Adrenal gland (tissue), 12 donors: ENCODE results near the gene CRHR1. TPM values are rescaled to one million over a fixed set of nuclear protein-coding genes. Genes with fewer than 3 reads are reported as not detected.

Source experiments
- DNase-seq, 7 donors: peaks; one replicate each; pipeline ENCODE4 v3.0.0-alpha.2; 2019 to 2020
- H3K27ac ChIP-seq, 5 donors: fragments of 200-600 bp; sonication (generic) in 4 of 5; 1 replicate in 3 of 5; 2 replicates in 2 of 5; pipeline versions ENCODE4 v1.5.1 to v1.8.0; 2016 to 2020; ENCODE audit warnings: mild to moderate bottlenecking in 1 of 5
- H3K27me3 ChIP-seq: fragments of 200-600 bp; 2 replicates; pipeline ENCODE4 v1.8.0; 2021
- H3K36me3 ChIP-seq, 2 donors: fragments of 200-600 bp; replicated peaks in 1 of 2; 1 replicate in 1 of 2; 2 replicates in 1 of 2; pipeline versions ENCODE4 v1.5.1 to v1.8.0; 2018 to 2022
- H3K4me1 ChIP-seq, 2 donors: fragments of 200-600 bp; replicated peaks in 1 of 2; 1 replicate in 1 of 2; 2 replicates in 1 of 2; pipeline versions ENCODE4 v1.5.1 to v1.8.0; 2018 to 2021
- H3K4me3 ChIP-seq, 4 donors: fragments of 200-600 bp; sonication (generic) in 3 of 4; one replicate each; pipeline ENCODE4 v1.5.1; 2016 to 2018
- H3K9me3 ChIP-seq, 3 donors: fragments of 200-600 bp; sonication (generic) in 1 of 3; replicated peaks in 1 of 3; 1 replicate in 2 of 3; 2 replicates in 1 of 3; pipeline versions ENCODE4 v1.5.1 to v1.8.0; 2016 to 2021
- CTCF ChIP-seq, 6 experiments: fragments of 450-650 bp in 4 of 6; fragments of 200-600 bp in 2 of 6; sonication (generic) in 1 of 6; IDR thresholded peaks; 1 replicate in 5 of 6; 2 replicates in 1 of 6; pipeline versions ENCODE4 v1.5.1 to v1.8.0; 2016 to 2021; ENCODE audit warnings: antibody characterized with exemption in 6 of 6, mild to moderate bottlenecking in 2 of 6, moderate library complexity in 1 of 6
- POLR2A ChIP-seq, 2 donors: fragments of 450-650 bp; IDR thresholded peaks; one replicate each; pipeline ENCODE4 v1.6.1; 2017; ENCODE audit warnings: antibody characterized with exemption in 2 of 2, mild to moderate bottlenecking in 2 of 2, moderate library complexity in 1 of 2
- WGBS, 4 donors: extraction: QIAGEN DNeasy Blood & Tissue Kit in 2 of 4; methylation state at CpG; one replicate each; pipeline versions ENCODE4 v1.1.5 to v1.1.7; 2013 to 2017; 5-methylcytosine and 5-hydroxymethylcytosine counted together
- intact Hi-C, 2 donors: fragments of 100-400 bp; cut with DNase I; formaldehyde crosslinking; loops; one replicate each; pipeline versions ENCODE4 v1.14.1 to v1.15.0; 2022 to 2023
- polyA plus RNA-seq, 3 donors: library from polyadenylated mRNA; stranded (reverse); fragments of 200-250 nt in 2 of 3; fragments of 350-450 nt in 1 of 3; fragmentation: Illumina TruSeq in 1 of 3; extraction: RNeasy Lipid Tissue Mini Kit (QIAGEN cat#74804) in 1 of 3; gene quantifications; one replicate each; pipeline ENCODE4 v1.2.3, GENCODE V29; 2013 to 2014
- total RNA-seq, 9 donors: library from RNA; depleted of rRNA in 4 of 9; stranded (reverse); fragments of >200 nt in 4 of 9; fragments of 120-200 nt in 1 of 9; fragmentation: NEBNext Ultra II Directional in 1 of 9; extraction: Animal tissue kit (Norgen Biotek cat#: 25700) in 1 of 9; gene quantifications; one replicate each; pipeline versions ENCODE4 v1.1.0 to v1.2.4, GENCODE V29; 2013 to 2023
- donor health status: healthy with polysubstance abuse.
- donor health status: Bipolar disorder and iron deficiency.
- donor health status: DM: yes; HTN: yes; CAD: no.
- donor health status: DM: no; HTN: no; CAD: no.
- donor health status: DM: no; HTN: no; CAD: no.
- donor health status: DM: yes; HTN: yes; CAD: no.

The CRHR1 gene
- total and polyA plus RNA-seq, 12 donors: 0.27 TPM; not detected in 11

DNA sequence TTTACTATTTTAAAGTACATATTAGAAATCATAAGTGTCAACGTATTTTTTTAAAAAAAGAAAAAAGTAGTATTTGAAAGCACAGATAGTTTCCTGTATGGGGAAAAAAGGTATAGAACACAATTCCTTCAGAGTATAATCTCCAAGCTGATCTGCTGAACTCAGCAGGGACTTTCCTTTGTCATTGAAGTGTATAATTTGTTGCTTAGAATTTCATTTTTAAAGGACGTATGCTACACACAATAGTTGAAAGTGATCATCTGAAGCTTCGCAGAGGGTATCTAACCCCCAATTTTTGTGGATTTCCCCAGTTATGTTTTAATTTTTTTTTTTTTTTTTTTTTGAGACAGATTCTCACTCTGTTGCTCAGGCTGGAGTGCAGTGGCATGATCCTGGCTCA, 90.0 kb downstream of the CRHR1 start:
- Histone ChIP-seq H3K36me3 (no peaks in the 10 kb centered on the region), H3K27me3 (no peaks in the 10 kb centered on the region), H3K9me3 (no peaks in the 10 kb centered on the region), H3K4me1 (no peaks in the 10 kb centered on the region), H3K27ac (no peak overlapping the region), H3K4me3 (no peak overlapping the region)
- no peak for DNase-seq
- intact Hi-C loops: no loop called here
- 49 to 61% (median 56%) methylated on average over 3 of the region's 3 CpGs for WGBS, 4 donors
- TF ChIP-seq CTCF (IDR thresholded peaks at IDR 0.05) (no peak), POLR2A (IDR thresholded peaks at IDR 0.05) (no peak)

- intact Hi-C loops: no loop called here
- no peak overlapping the region for H3K4me3 ChIP-seq
- WGBS, 4 donors: 66 to 77% (median 72%) methylated on average over 3 of the region's 3 CpGs
These were observed 92.4 kb downstream of the CRHR1 start for GRCh38 chr17:45876539-45876938.

GRCh38 chr17:45877467-45877866, 93.3 kb downstream of the CRHR1 start:
- H3K36me3 ChIP-seq: no peaks in the 10 kb centered on the region
- H3K4me3 ChIP-seq: no peak overlapping the region
- no peaks in the 10 kb centered on the region for H3K27me3 ChIP-seq
- 63 to 73% (median 69%) methylated on average over 1 of the region's 1 CpG for WGBS, 4 donors
- no peak for TF ChIP-seq CTCF (IDR thresholded peaks at IDR 0.05)
- TF ChIP-seq POLR2A (IDR thresholded peaks at IDR 0.05): no peak
- no peaks in the 10 kb centered on the region for H3K4me1 ChIP-seq
- no peak for DNase-seq
- intact Hi-C loops: no loop called here
- no peaks in the 10 kb centered on the region for H3K9me3 ChIP-seq
- no peak overlapping the region for H3K27ac ChIP-seq

More at GRCh38 chr17:45876539-45876938, 92.4 kb downstream of the CRHR1 start:
- Histone ChIP-seq H3K4me1 (no peaks in the 10 kb centered on the region), H3K27ac (no peak overlapping the region), H3K36me3 (no peaks in the 10 kb centered on the region), H3K27me3 (no peaks in the 10 kb centered on the region), H3K9me3 (no peaks in the 10 kb centered on the region)
- DNase-seq: no peak
- TF ChIP-seq CTCF (IDR thresholded peaks at IDR 0.05) (no peak), POLR2A (IDR thresholded peaks at IDR 0.05) (no peak)

- H3K27ac ChIP-seq: no peak overlapping the region
- H3K4me1 ChIP-seq: no peaks in the 10 kb centered on the region
- H3K9me3 ChIP-seq: no peaks in the 10 kb centered on the region
- intact Hi-C loops: no loop called here
- 60 to 100% (median 90%) methylated on average over 1 to 2 of the region's 2 CpGs for WGBS, 4 donors
- no peaks in the 10 kb centered on the region for H3K27me3 ChIP-seq
- H3K4me3 ChIP-seq: no peak overlapping the region
- DNase-seq: no peak
- TF ChIP-seq CTCF (IDR thresholded peaks at IDR 0.05) (no peak), POLR2A (IDR thresholded peaks at IDR 0.05) (no peak)
- H3K36me3 ChIP-seq: no peaks in the 10 kb centered on the region
These were observed 98.9 kb downstream of the CRHR1 start for GRCh38 chr17:45883063-45883462.

Other genes with a start within 250 kb of the CRHR1 start
- not detected for gene SPPL2C, start 60.6 kb downstream of the CRHR1 start, total RNA-seq
- not detected for gene SPPL2C, start 60.6 kb downstream of the CRHR1 start, polyA plus RNA-seq
- gene MAPT, start 110.2 kb downstream of the CRHR1 start, total RNA-seq: 10 to 100 TPM in 1 of 9 donors, 1 to 10 TPM in 6, under 1 TPM in 2; 0.72 to 17.6 (median 3.0) TPM
- 1 to 10 TPM; 2.2 to 6.0 (median 5.9) TPM for gene MAPT, start 110.2 kb downstream of the CRHR1 start, polyA plus RNA-seq
- gene STH, start 214.9 kb downstream of the CRHR1 start, total RNA-seq: not detected
- gene STH, start 214.9 kb downstream of the CRHR1 start, polyA plus RNA-seq: not detected